A549 (cell line): ENCODE measurements around the gene NME3. TPM values are rescaled to one million over a fixed set of nuclear protein-coding genes. Genes with fewer than 3 reads are reported as not detected.

Experiments
- ATAC-seq, 2 experiments: fragments of 200-7000 bp in 1 of 2; fragments of >200 bp in 1 of 2; cut with Nextera tagmentation in 1 of 2; cut with Tn5 transposase in 1 of 2; 3 replicates each; pipeline versions ENCODE4 v1.8.0 to v1.9.1; 2018 to 2020; ENCODE audit warnings: mild to moderate bottlenecking in 1 of 2, moderate library complexity in 1 of 2
- CTCF ChIA-PET: fragments of 300-600 bp; sonication (Branson Sonifier 250); formaldehyde crosslinking; extraction: SDS; loops from one replicate; lab custom pipeline; 2021; ENCODE audit warnings: antibody characterized with exemption, inconsistent platforms; lab: Yijun Ruan, JAX
- POLR2A ChIA-PET: fragments of 350-600 bp; formaldehyde crosslinking; extraction: SDS; loops from one replicate; lab custom pipeline; 2021; ENCODE audit warnings: antibody characterized with exemption, inconsistent platforms; lab: Yijun Ruan, JAX
- DNase-seq, 2 experiments: peaks; one replicate each; pipeline versions ENCODE4 v3.0.0 to v3.0.0-alpha.2; 2011 to 2016; ENCODE audit warnings: low read depth in 1 of 2, low spot score in 1 of 2
- FAIRE-seq: peaks from 2 replicates; lab custom pipeline; 2011; peaks lifted over from hg19 to GRCh38; lab: Jason Lieb, UNC
- H3K27ac ChIP-seq, 2 experiments: fragments of >200 bp; sonication (Bioruptor Twin); formaldehyde crosslinking; 3 replicates each; pipeline ENCODE4 v1.5.1; 2016 to 2017
- H3K4me1 ChIP-seq: fragments of >200 bp; sonication (Bioruptor Twin); formaldehyde crosslinking; 3 replicates; pipeline ENCODE4 v1.6.1; 2016
- H3K4me2 ChIP-seq: fragments of >200 bp; sonication (Bioruptor Twin); formaldehyde crosslinking; 3 replicates; pipeline ENCODE4 v1.6.1; 2016
- H3K4me3 ChIP-seq: fragments of >200 bp; sonication (Bioruptor Twin); formaldehyde crosslinking; 3 replicates; pipeline ENCODE4 v1.5.1; 2016
- H3K9me3 ChIP-seq: fragments of >200 bp; sonication (Bioruptor Twin); formaldehyde crosslinking; 3 replicates; pipeline ENCODE4 v1.6.1; 2016
- CHD2 ChIP-seq: fragments of 150-350 bp; IDR thresholded peaks from 2 replicates; pipeline ENCODE4 v1.6.1; 2014; ENCODE audit warnings: low read length; ENCODE audit not compliant: partially characterized antibody
- CHD4 ChIP-seq: fragments of 200-600 bp; sonication (generic); IDR thresholded peaks from 2 replicates; pipeline ENCODE4 v1.6.1; 2016; ENCODE audit warnings: antibody characterized with exemption, mild to moderate bottlenecking, borderline replicate concordance
- EHF ChIP-seq: fragments of 250-450 bp; sonication (Bioruptor Pico); IDR thresholded peaks from 2 replicates; pipeline ENCODE4 v1.5.0; 2020; ENCODE audit warnings: mild to moderate bottlenecking
- ELK1 ChIP-seq: fragments of 150-350 bp; IDR thresholded peaks from 2 replicates; pipeline ENCODE4 v1.6.1; 2014; ENCODE audit warnings: low read depth, mild to moderate bottlenecking, low read length
- EP300 ChIP-seq, 2 experiments: fragments of >200 bp; sonication (Bioruptor Twin); formaldehyde crosslinking; IDR thresholded peaks; 2 replicates in 1 of 2; 3 replicates in 1 of 2; pipeline ENCODE4 v1.6.1; 2016 to 2017
- FOSL2 ChIP-seq, 2 experiments: fragments of 450-650 bp in 1 of 2; fragments of >200 bp in 1 of 2; sonication (Bioruptor Twin) in 1 of 2; formaldehyde crosslinking; IDR thresholded peaks; 2 replicates each; pipeline versions ENCODE4 v1.5.0 to v1.6.1; 2016 to 2020; ENCODE audit warnings: mild to moderate bottlenecking in 1 of 2, moderate library complexity in 1 of 2
- HEYL ChIP-seq: fragments of 250-450 bp; sonication (Bioruptor Pico); IDR thresholded peaks from 2 replicates; pipeline ENCODE4 v1.8.0; 2021; ENCODE audit warnings: mild to moderate bottlenecking, moderate library complexity
- HMGXB4 ChIP-seq: fragments of 250-450 bp; sonication (Bioruptor Pico); IDR thresholded peaks from 2 replicates; pipeline ENCODE4 v1.5.0; 2021; ENCODE audit warnings: mild to moderate bottlenecking, moderate library complexity, borderline replicate concordance
- HOXB5 ChIP-seq: fragments of 250-450 bp; sonication (Bioruptor Pico); IDR thresholded peaks from 2 replicates; pipeline ENCODE4 v1.5.0; 2020; ENCODE audit warnings: mild to moderate bottlenecking, moderate library complexity
- JUN ChIP-seq, 2 experiments: fragments of >200 bp; sonication (Bioruptor Twin); formaldehyde crosslinking; IDR thresholded peaks; 2 replicates in 1 of 2; 3 replicates in 1 of 2; pipeline ENCODE4 v1.6.1; 2016 to 2017
- KDM5A ChIP-seq: fragments of 200-600 bp; sonication (generic); IDR thresholded peaks from 2 replicates; pipeline ENCODE4 v1.6.1; 2016; ENCODE audit warnings: antibody characterized with exemption, mild to moderate bottlenecking
- MAFK ChIP-seq: fragments of 450-650 bp; IDR thresholded peaks from 2 replicates; pipeline ENCODE4 v1.6.1; 2014; ENCODE audit not compliant: partially characterized antibody
- MYC ChIP-seq: IDR thresholded peaks from 2 replicates; pipeline ENCODE4 v1.6.1; 2012; ENCODE audit warnings: mild to moderate bottlenecking, inconsistent platforms, low read length, improper control_type of control experiment, borderline replicate concordance
- NPAS2 ChIP-seq: fragments of 250-450 bp; sonication (Bioruptor Pico); IDR thresholded peaks from 2 replicates; pipeline ENCODE4 v1.8.0; 2022; ENCODE audit warnings: mild to moderate bottlenecking, moderate library complexity, borderline replicate concordance
- NR3C1 ChIP-seq: fragments of >200 bp; sonication (Bioruptor Twin); formaldehyde crosslinking; IDR thresholded peaks from 3 replicates; pipeline ENCODE4 v1.6.1; 2017
- PHF8 ChIP-seq: fragments of 200-600 bp; sonication (generic); IDR thresholded peaks from 2 replicates; pipeline ENCODE4 v1.6.1; 2016; ENCODE audit warnings: low read depth, mild to moderate bottlenecking, antibody characterized with exemption, moderate library complexity, borderline replicate concordance
- RAD21 ChIP-seq, 2 experiments: fragments of >200 bp in 1 of 2; sonication (Bioruptor Twin) in 1 of 2; formaldehyde crosslinking in 1 of 2; IDR thresholded peaks in 1 of 2; conservative IDR thresholded peaks in 1 of 2; 2 replicates in 1 of 2; 3 replicates in 1 of 2; pipeline ENCODE4 v1.6.1; 2012 to 2018; ENCODE audit warnings: inconsistent platforms in 1 of 2
- RARB ChIP-seq: fragments of 250-450 bp; sonication (Bioruptor Pico); IDR thresholded peaks from 2 replicates; pipeline ENCODE4 v1.8.0; 2021; ENCODE audit warnings: mild to moderate bottlenecking, moderate library complexity
- RCOR1 ChIP-seq: fragments of 150-350 bp; IDR thresholded peaks from 2 replicates; pipeline ENCODE4 v1.6.1; 2014; ENCODE audit warnings: antibody characterized with exemption, low read length, low read depth
- REST ChIP-seq: fragments of 200-600 bp; sonication (generic); IDR thresholded peaks from 2 replicates; pipeline ENCODE4 v1.6.1; 2016; ENCODE audit warnings: antibody characterized with exemption, mild to moderate bottlenecking, moderate library complexity
- SMC3 ChIP-seq: fragments of >200 bp; sonication (Bioruptor Twin); formaldehyde crosslinking; IDR thresholded peaks from 3 replicates; pipeline ENCODE4 v1.6.1; 2018; ENCODE audit warnings: inconsistent platforms
- TP53 ChIP-seq: fragments of 250-450 bp; sonication (Bioruptor Pico); IDR thresholded peaks from 2 replicates; pipeline ENCODE4 v1.5.0; 2021; ENCODE audit warnings: mild to moderate bottlenecking, moderate library complexity
- USF2 ChIP-seq: fragments of 450-650 bp; IDR thresholded peaks from 2 replicates; pipeline ENCODE4 v1.6.1; 2014; ENCODE audit warnings: antibody characterized with exemption
- ZC3H11A ChIP-seq: fragments of 450-650 bp; IDR thresholded peaks from 2 replicates; pipeline ENCODE4 v1.6.1; 2014; ENCODE audit warnings: antibody characterized with exemption, mild to moderate bottlenecking
- ZFP36 ChIP-seq: fragments of 450-650 bp; IDR thresholded peaks from 2 replicates; pipeline ENCODE4 v1.6.1; 2014; ENCODE audit warnings: borderline replicate concordance; ENCODE audit not compliant: partially characterized antibody
- ZNF302 ChIP-seq: fragments of 250-450 bp; sonication (Bioruptor Pico); IDR thresholded peaks from 2 replicates; pipeline ENCODE4 v1.9.0; 2021; ENCODE audit warnings: inconsistent platforms, mild to moderate bottlenecking, moderate library complexity
- WGBS: methylation state at CpG from one replicate; pipeline ENCODE4 v1.1.6; 2017; ENCODE audit errors: missing lambda C conversion rate; 5-methylcytosine and 5-hydroxymethylcytosine counted together
- polyA plus RNA-seq, 4 experiments: library from polyadenylated mRNA; depleted of rRNA in 3 of 4; stranded (reverse); fragments of >200 nt; fragmentation: RNase III in 1 of 4; extraction: RNeasy Plus Mini Kit Qiagen cat#74134 plus additional on column Dnase treatment in 1 of 4; gene quantifications; 2 replicates in 3 of 4; 3 replicates in 1 of 4; pipeline ENCODE4 v1.2.3, GENCODE V29; 2011 to 2017

The NME3 gene
- polyA plus RNA-seq, 2 of the 4 experiments (the other 2 are of a cell fraction), result 15.2 to 49.9 TPM

- no peak overlapping the region for H3K4me3 ChIP-seq
- no peak overlapping the region for H3K27ac ChIP-seq
- TF ChIP-seq REST, result no peak
- TF ChIP-seq USF2, result no peak
- no peak for TF ChIP-seq MYC
- TF ChIP-seq TP53 (CRISPR knock-in tag), result no peak
- no peak for TF ChIP-seq ZC3H11A
- TF ChIP-seq MAFK, result no peak
- TF ChIP-seq FOSL2 (IDR thresholded peaks at IDR 0.05), result no peak
- TF ChIP-seq FOSL2 (CRISPR knock-in tag; IDR thresholded peaks at IDR 0.05), result no peak
- no peak for TF ChIP-seq NPAS2 (CRISPR knock-in tag)
- no peak for TF ChIP-seq ELK1
- no peak for TF ChIP-seq ZNF302 (CRISPR knock-in tag)
- TF ChIP-seq ZFP36, result no peak
- no peak for TF ChIP-seq PHF8
- TF ChIP-seq NR3C1, result no peak
- no peak for TF ChIP-seq SMC3
- TF ChIP-seq CHD2, result no peak
- TF ChIP-seq KDM5A, result no peak
- no peak for TF ChIP-seq RARB
- no peak for TF ChIP-seq CHD4
- no peak for TF ChIP-seq RCOR1
- no peak for TF ChIP-seq HEYL (CRISPR knock-in tag)
- ATAC-seq, result no peak
- DNase-seq, result no peak
- no peak for FAIRE-seq
- POLR2A ChIA-PET, result no interaction called here
- H3K4me1 ChIP-seq, result no peaks in the 10 kb centered on the region
- 85% methylated on average over 10 of the region's 14 CpGs for WGBS
- CTCF ChIA-PET, result interaction anchor here (1.3 to 6.8 kb wide), 3 partner anchors 21 to 41 kb away, joined by 3 to 34 read pairs (median 4); partner anchors contain the start of gene MAPK8IP3
- H3K9me3 ChIP-seq, result peaks cover 6% of the 10 kb centered on the region; the same call in 1 of the 3 replicates
- no peak overlapping the region for H3K4me2 ChIP-seq
Measured at GRCh38 chr16:1732071-1732470, 39.3 kb downstream of the NME3 start.

- H3K4me1 ChIP-seq, result no peaks in the 10 kb centered on the region
- no peak for DNase-seq
- ChIA-PET CTCF (interaction anchor here (1.6 to 6.8 kb wide), 2 partner anchors 24 to 40 kb away, joined by 3 to 34 read pairs; partner anchors contain the start of gene MAPK8IP3), POLR2A (no interaction called here)
- FAIRE-seq, result no peak
- H3K9me3 ChIP-seq, result peaks cover 6% of the 10 kb centered on the region; the same call in 1 of the 3 replicates
- 89% methylated on average over 6 of the region's 7 CpGs for WGBS
- no peak for ATAC-seq
- H3K4me2 ChIP-seq, result no peak overlapping the region
- H3K4me3 ChIP-seq, result no peak overlapping the region
- no peak overlapping the region for H3K27ac ChIP-seq
- no peak for TF ChIP-seq FOSL2 (IDR thresholded peaks at IDR 0.05)
- no peak for TF ChIP-seq FOSL2 (CRISPR knock-in tag; IDR thresholded peaks at IDR 0.05)
- TF ChIP-seq HOXB5 (CRISPR knock-in tag), result no peak
- no peak for TF ChIP-seq EHF (CRISPR knock-in tag)
- TF ChIP-seq REST, result no peak
- no peak for TF ChIP-seq EP300 (IDR thresholded peaks at IDR 0.05)
- TF ChIP-seq CHD4, result no peak
- no peak for TF ChIP-seq HMGXB4
- TF ChIP-seq JUN (IDR thresholded peaks at IDR 0.05), result no peak
- no peak for TF ChIP-seq RAD21 (conservative IDR thresholded peaks at IDR 0.05 in 1 of 2, IDR thresholded peaks at IDR 0.05 in 1 of 2)
Measured at GRCh38 chr16:1731603-1732002, 39.7 kb downstream of the NME3 start.
